ENCODE results near the gene EIF4B. TPM values are rescaled to one million over a fixed set of nuclear protein-coding genes. Genes with fewer than 3 reads are reported as not detected.

EIF4B gene
- total RNA-seq, 1 experiment from 2014 or later: 531 TPM

DNA sequence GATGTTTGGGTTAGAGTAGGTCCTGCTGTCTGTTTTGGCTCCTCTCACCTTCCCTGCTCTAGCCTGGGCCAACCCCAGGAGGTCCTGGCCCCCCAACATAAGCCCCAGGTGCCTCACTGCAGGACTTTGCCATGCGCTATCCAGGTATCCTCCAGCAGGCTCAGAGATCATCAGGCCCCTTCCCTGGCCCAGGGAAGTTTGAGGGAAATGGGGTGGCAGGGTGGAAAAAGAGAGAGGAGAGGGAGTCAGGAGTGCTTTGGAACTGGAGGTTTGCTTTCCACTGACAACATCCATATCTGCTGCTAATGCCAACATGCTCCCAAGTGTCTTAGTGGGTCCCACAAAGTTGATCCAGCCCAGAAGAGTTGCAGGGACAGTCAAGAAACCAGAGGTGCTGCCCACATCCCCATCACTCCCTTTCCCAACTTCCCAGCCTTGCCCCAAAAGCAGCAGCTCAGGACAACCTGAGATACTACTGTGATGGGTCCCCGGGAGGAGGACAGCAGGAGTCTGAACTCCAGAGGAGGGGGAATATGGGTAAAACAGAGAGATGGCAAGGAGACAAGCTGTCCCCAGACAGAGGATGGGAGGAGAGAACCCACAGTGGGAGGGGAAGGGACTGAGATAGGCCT, 44.3 kb downstream of the EIF4B start:
- H3K9me3 ChIP-seq (ENCODE audit: insufficient read depth, low read depth): no peaks in the 10 kb centered on the region
- no peak overlapping the region for H3K4me2 ChIP-seq
- no peak for DNase-seq
- no peaks in the 10 kb centered on the region for H3K9me2 ChIP-seq (ENCODE audit: insufficient read depth)
- intact Hi-C loops (cut with micrococcal nuclease; ENCODE audit: unreplicated experiment): loop anchor here (5.0 kb wide), 1 partner anchor 247 kb away; the partner anchor contains the start of genes MYG1 and PFDN5
- H2AFZ ChIP-seq: no peak overlapping the region
- POLR2A ChIA-PET (ENCODE audit: unreplicated experiment): no interaction called here
- H4K20me1 ChIP-seq (ENCODE audit: insufficient read depth): peaks cover 10% of the 10 kb centered on the region; the same call in 1 of the 2 replicates
- peaks cover 12% of the 10 kb centered on the region for H3K79me2 ChIP-seq (ENCODE audit: low read depth)
- no peaks in the 10 kb centered on the region for H3K27me3 ChIP-seq (ENCODE audit: insufficient read depth, low read depth)
- H3K4me1 ChIP-seq (replicated peaks; ENCODE audit: insufficient read depth): peaks cover 28% of the 10 kb centered on the region
- no peak overlapping the region for H3K27ac ChIP-seq
- CTCF ChIA-PET: no interaction called here
- BruUV-seq (replicated peaks): no TSS peak
- H3K4me3 ChIP-seq: no peak overlapping the region
- no peak for TF ChIP-seq EZH2 (IDR thresholded peaks at IDR 0.05; ENCODE audit: low read depth)
- TF ChIP-seq, protein P1, sequence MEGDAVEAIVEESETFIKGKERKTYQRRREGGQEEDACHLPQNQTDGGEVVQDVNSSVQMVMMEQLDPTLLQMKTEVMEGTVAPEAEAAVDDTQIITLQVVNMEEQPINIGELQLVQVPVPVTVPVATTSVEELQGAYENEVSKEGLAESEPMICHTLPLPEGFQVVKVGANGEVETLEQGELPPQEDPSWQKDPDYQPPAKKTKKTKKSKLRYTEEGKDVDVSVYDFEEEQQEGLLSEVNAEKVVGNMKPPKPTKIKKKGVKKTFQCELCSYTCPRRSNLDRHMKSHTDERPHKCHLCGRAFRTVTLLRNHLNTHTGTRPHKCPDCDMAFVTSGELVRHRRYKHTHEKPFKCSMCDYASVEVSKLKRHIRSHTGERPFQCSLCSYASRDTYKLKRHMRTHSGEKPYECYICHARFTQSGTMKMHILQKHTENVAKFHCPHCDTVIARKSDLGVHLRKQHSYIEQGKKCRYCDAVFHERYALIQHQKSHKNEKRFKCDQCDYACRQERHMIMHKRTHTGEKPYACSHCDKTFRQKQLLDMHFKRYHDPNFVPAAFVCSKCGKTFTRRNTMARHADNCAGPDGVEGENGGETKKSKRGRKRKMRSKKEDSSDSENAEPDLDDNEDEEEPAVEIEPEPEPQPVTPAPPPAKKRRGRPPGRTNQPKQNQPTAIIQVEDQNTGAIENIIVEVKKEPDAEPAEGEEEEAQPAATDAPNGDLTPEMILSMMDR (conservative IDR thresholded peaks at IDR 0.05): no peak
- H3K36me3 ChIP-seq (ENCODE audit: low read depth): no peaks in the 10 kb centered on the region
- peaks cover 49% of the 10 kb centered on the region for H3F3A ChIP-seq (ENCODE audit: insufficient read depth, low read depth)

- Histone ChIP-seq H3K27me3 (ENCODE audit: insufficient read depth, low read depth) (no peaks in the 10 kb centered on the region), H3K9me2 (ENCODE audit: insufficient read depth) (no peaks in the 10 kb centered on the region), H3K36me3 (ENCODE audit: low read depth) (no peaks in the 10 kb centered on the region), H3K79me2 (ENCODE audit: low read depth) (peaks cover 12% of the 10 kb centered on the region), H4K20me1 (ENCODE audit: insufficient read depth) (peaks cover 10% of the 10 kb centered on the region; the same call in 1 of the 2 replicates), H3K4me2 (no peak overlapping the region), H3F3A (ENCODE audit: insufficient read depth, low read depth) (peaks cover 45% of the 10 kb centered on the region), H3K27ac (no peak overlapping the region), H3K4me1 (replicated peaks; ENCODE audit: insufficient read depth) (peaks cover 21% of the 10 kb centered on the region), H3K4me3 (no peak overlapping the region), H3K9me3 (ENCODE audit: insufficient read depth, low read depth) (no peaks in the 10 kb centered on the region), H2AFZ (no peak overlapping the region)
- no peak for DNase-seq
- POLR2A ChIA-PET (ENCODE audit: unreplicated experiment): no interaction called here
- CTCF ChIA-PET: no interaction called here
- intact Hi-C loops (cut with micrococcal nuclease; ENCODE audit: unreplicated experiment): loop anchor here (5.0 kb wide), 1 partner anchor 246 kb away; the partner anchor contains the start of genes MYG1 and PFDN5
- no peak for TF ChIP-seq EZH2 (IDR thresholded peaks at IDR 0.05; ENCODE audit: low read depth)
- TF ChIP-seq, protein P1 (conservative IDR thresholded peaks at IDR 0.05): no peak
- BruUV-seq (replicated peaks): no TSS peak
Measured at GRCh38 chr12:53051058-53051880, 45.0 kb downstream of the EIF4B start.

- Histone ChIP-seq H3K4me2 (peak overlapping the region; percentile 38; the same call in 1 of the 2 replicates), H2AFZ (no peak overlapping the region), H3K36me3 (ENCODE audit: low read depth) (no peaks in the 10 kb centered on the region), H3K4me3 (no peak overlapping the region; the same call in 1 of the 2 replicates), H3K9me2 (ENCODE audit: insufficient read depth) (no peaks in the 10 kb centered on the region), H3K27ac (no peak overlapping the region), H3K79me2 (ENCODE audit: low read depth) (peaks cover 12% of the 10 kb centered on the region), H3F3A (ENCODE audit: insufficient read depth, low read depth) (peaks cover 43% of the 10 kb centered on the region), H3K27me3 (ENCODE audit: insufficient read depth, low read depth) (no peaks in the 10 kb centered on the region), H4K20me1 (ENCODE audit: insufficient read depth) (peaks cover 10% of the 10 kb centered on the region; the same call in 1 of the 2 replicates), H3K4me1 (replicated peaks; ENCODE audit: insufficient read depth) (peaks cover 19% of the 10 kb centered on the region), H3K9me3 (ENCODE audit: insufficient read depth, low read depth) (no peaks in the 10 kb centered on the region)
- TF ChIP-seq EZH2 (IDR thresholded peaks at IDR 0.05; ENCODE audit: low read depth): no peak
- TF ChIP-seq, protein P1 (conservative IDR thresholded peaks at IDR 0.05): no peak
- no peak for DNase-seq
- intact Hi-C loops (cut with micrococcal nuclease; ENCODE audit: unreplicated experiment): loop anchor here (5.0 kb wide), 1 partner anchor 245 kb away; the partner anchor contains the start of genes MYG1 and PFDN5
- no TSS peak for BruUV-seq (replicated peaks)
- POLR2A ChIA-PET (ENCODE audit: unreplicated experiment): interaction anchor here (0.6 kb wide), 1 partner anchor 449 kb away, joined by 3 read pairs; the partner anchor contains the start of gene TARBP2
- CTCF ChIA-PET: interaction anchor here (0.6 kb wide), 1 partner anchor 1213 kb away, joined by 7 read pairs; no protein-coding TSS in a partner anchor
Measured at GRCh38 chr12:53051881-53052412, 45.7 kb downstream of the EIF4B start.
